GM20000 (cell line): ENCODE measurements around the gene NHLH1.

Experiments
- DNase-seq: peaks from one replicate; pipeline ENCODE4 v3.0.0; 2012; ENCODE audit warnings: low spot score
- CTCF ChIP-seq: IDR thresholded peaks from 2 replicates; pipeline ENCODE4 v1.5.1; 2012; ENCODE audit warnings: mild to moderate bottlenecking, control low read depth; ENCODE audit errors: extremely low read depth, missing control alignments

Gene NHLH1

DNA sequence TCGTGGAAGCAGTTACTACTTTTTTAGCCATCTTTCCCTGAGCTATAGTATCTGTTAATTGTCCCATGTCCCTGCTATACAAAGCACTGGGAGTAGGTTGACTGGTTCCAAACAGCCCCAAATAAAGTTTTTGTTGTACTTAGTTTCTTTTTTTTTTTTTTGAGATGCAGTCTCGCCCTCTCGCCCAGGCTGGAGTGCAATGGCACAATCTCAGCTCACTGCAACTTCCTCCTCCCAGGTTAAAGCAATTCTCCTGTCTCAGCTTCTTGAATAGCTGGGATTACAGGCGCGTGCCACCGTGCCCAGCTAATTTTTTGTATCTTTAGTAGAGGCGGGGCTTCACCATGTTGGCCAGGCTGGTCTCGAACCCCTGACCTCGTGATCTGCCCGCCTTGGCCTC, 20.4 kb upstream of the NHLH1 start:
- no peak for DNase-seq
- TF ChIP-seq CTCF, result no peak

GRCh38 chr1:160346958-160347357, 19.9 kb upstream of the NHLH1 start:
- TF ChIP-seq CTCF, result no peak
- DNase-seq, result peak; percentile 56

GRCh38 chr1:160351629-160352028, 15.2 kb upstream of the NHLH1 start:
- TF ChIP-seq CTCF, result no peak
- DNase-seq, result no peak

- no peak for DNase-seq
- TF ChIP-seq CTCF, result no peak
Measured at GRCh38 chr1:160352555-160352954, 14.3 kb upstream of the NHLH1 start.

- DNase-seq, result no peak
- TF ChIP-seq CTCF, result no peak
Measured at GRCh38 chr1:160353223-160353622, 13.6 kb upstream of the NHLH1 start.

GRCh38 chr1:160354388-160354985, 12.4 kb upstream of the NHLH1 start:
- DNase-seq, result no peak
- TF ChIP-seq CTCF, result peak; percentile 42

DNA sequence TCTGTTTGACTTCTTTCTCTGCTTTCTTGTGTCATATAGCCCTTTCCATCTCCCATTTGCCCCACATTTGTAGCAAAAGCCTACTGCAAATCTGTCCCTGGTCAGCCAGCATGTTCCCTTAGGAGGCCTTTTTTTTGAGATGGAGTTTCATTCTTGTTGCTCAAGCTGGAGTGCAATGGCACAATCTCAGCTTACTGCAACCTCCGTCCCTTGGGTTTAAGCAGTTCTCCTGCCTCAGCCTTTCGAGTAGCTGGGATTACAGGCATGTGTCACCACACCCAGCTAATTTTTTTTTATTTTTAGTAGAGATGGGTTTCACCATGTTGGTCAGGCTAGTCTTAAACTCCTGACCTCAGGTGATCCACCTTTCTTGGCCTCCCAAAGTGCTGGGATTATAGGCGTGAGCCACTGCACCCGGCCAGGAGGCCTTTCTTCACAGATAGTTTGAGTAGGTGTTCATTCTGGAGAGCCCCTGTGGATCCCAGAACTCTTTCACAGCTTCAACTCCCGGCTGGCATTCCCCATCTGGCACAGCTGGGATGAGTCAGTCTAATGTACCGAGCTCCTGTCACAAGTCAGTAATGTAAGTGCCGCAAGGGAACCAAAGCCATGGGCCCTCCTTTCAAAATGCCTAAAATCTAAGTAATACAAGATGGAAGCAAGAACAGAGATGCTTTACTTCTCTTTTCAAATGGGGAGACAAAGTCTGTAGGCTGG, 9.4 kb upstream of the NHLH1 start:
- no peak for TF ChIP-seq CTCF
- DNase-seq, result no peak
